SK-N-SH (cell line): ENCODE data around the gene ZCCHC8.

ENCODE experiments used
- CHD2 ChIP-seq: fragments of 150-350 bp; IDR thresholded peaks from 2 replicates; pipeline ENCODE4 v1.6.1; 2018; ENCODE audit warnings: low read length; ENCODE audit not compliant: partially characterized antibody
- CTCF ChIP-seq: fragments of 200-600 bp; sonication (generic); IDR thresholded peaks from 2 replicates; pipeline ENCODE4 v1.6.1; 2017; ENCODE audit warnings: antibody characterized with exemption, mild to moderate bottlenecking, moderate library complexity
- FOXM1 ChIP-seq: IDR thresholded peaks from 2 replicates; pipeline ENCODE4 v1.4.0; 2012; ENCODE audit warnings: low read depth, mild to moderate bottlenecking
- GABPA ChIP-seq: IDR thresholded peaks from 2 replicates; pipeline ENCODE4 v1.4.0; 2012; ENCODE audit warnings: low read depth, mild to moderate bottlenecking
- JUND ChIP-seq: IDR thresholded peaks from 2 replicates; pipeline ENCODE4 v1.4.0; 2012
- RXRA ChIP-seq: IDR thresholded peaks from 2 replicates; pipeline ENCODE4 v1.4.0; 2012; ENCODE audit warnings: low read depth, mild to moderate bottlenecking, borderline replicate concordance
- SIN3A ChIP-seq: IDR thresholded peaks from 2 replicates; pipeline ENCODE4 v1.6.1; 2012; ENCODE audit warnings: low read depth, mild to moderate bottlenecking, low read length, moderate library complexity, borderline replicate concordance

DNA sequence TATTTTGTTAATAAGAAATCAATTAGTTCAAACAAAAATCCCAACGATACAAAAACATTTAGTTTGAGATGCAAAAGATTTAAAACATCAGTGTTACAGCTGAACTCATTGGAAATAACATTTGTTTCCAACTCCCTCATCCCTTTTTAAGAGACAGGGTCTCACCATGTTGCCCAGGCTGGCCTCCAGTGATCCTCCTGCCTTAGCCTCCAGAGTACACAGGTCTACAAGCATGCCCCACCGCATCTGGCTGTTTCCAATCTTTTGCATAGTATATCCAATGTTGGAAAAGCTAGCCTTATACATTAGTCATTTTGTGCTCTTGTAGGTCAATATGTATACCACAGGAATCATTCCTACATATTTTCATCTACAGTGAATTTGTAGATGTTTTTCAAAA is 14.5 kb upstream of the ZCCHC8 start:
- TF ChIP-seq CHD2: no peak
- no peak for TF ChIP-seq CTCF
- TF ChIP-seq RXRA: no peak
- TF ChIP-seq FOXM1: no peak
- TF ChIP-seq SIN3A: no peak
- no peak for TF ChIP-seq GABPA
- no peak for TF ChIP-seq JUND
